GM12872 (cell line): ENCODE measurements around the gene GPR52.

Source experiments
- TF ChIP-seq, protein P1 (sequence below): IDR thresholded peaks from 3 replicates; pipeline ENCODE4 v1.5.1; 2011; ENCODE audit warnings: low read depth, mild to moderate bottlenecking, low read length, moderate library complexity; ENCODE audit not compliant: insufficient read depth

Gene GPR52, protein sequence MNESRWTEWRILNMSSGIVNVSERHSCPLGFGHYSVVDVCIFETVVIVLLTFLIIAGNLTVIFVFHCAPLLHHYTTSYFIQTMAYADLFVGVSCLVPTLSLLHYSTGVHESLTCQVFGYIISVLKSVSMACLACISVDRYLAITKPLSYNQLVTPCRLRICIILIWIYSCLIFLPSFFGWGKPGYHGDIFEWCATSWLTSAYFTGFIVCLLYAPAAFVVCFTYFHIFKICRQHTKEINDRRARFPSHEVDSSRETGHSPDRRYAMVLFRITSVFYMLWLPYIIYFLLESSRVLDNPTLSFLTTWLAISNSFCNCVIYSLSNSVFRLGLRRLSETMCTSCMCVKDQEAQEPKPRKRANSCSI

GRCh38 chr1:174447866-174448530 lies at the start of gene GPR52:
GPR52 (plus strand) TSS chr1:174447964; CDS start chr1:174448112, 148 bp downstream.
- TF ChIP-seq, protein P1, sequence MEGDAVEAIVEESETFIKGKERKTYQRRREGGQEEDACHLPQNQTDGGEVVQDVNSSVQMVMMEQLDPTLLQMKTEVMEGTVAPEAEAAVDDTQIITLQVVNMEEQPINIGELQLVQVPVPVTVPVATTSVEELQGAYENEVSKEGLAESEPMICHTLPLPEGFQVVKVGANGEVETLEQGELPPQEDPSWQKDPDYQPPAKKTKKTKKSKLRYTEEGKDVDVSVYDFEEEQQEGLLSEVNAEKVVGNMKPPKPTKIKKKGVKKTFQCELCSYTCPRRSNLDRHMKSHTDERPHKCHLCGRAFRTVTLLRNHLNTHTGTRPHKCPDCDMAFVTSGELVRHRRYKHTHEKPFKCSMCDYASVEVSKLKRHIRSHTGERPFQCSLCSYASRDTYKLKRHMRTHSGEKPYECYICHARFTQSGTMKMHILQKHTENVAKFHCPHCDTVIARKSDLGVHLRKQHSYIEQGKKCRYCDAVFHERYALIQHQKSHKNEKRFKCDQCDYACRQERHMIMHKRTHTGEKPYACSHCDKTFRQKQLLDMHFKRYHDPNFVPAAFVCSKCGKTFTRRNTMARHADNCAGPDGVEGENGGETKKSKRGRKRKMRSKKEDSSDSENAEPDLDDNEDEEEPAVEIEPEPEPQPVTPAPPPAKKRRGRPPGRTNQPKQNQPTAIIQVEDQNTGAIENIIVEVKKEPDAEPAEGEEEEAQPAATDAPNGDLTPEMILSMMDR, result no peak

GRCh38 chr1:174398246-174398645 lies 49.5 kb upstream of the GPR52 start:
- TF ChIP-seq, protein P1, result no peak

DNA sequence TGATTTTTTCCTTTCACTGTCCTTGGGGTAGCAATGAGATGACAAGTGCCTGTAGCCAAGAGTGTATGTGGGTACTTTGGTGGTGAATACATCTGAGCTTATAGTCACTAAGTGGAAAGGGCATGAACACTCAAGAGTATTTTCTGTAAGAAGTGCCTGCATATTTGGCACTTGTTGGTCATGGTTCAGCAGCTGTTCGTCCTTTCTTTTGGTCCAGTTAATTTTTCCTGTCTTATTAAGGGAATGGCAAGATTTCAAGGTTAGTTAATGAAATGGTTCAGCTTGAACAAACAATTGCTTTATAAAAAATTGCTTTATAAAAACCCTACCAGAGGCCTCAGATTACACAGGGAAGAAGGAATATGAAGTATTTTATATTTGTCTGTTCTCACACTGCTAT lies 48.6 kb upstream of the GPR52 start:
- TF ChIP-seq, protein P1, result no peak

- TF ChIP-seq, protein P1, result no peak
Measured at GRCh38 chr1:174401075-174401474, 46.7 kb upstream of the GPR52 start.

DNA sequence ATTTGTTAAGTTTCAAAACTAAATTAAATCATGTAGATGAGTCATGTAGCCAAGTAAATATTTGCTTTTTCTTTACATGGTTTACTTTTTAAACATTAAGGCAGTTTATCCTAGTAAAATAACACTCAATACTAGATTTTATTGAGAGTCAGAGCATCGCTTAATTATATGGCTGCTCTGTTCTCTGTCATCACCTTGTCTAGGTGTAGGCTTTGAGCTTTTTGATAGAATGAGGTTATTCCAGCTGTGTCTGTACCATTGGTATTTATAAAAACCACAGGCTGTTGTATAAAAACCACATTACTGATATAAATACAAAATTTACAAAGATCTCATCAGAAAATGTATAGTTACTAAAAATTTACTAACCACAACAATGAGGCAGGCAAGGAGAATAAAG lies 42.5 kb upstream of the GPR52 start:
- TF ChIP-seq, protein P1, result no peak

DNA sequence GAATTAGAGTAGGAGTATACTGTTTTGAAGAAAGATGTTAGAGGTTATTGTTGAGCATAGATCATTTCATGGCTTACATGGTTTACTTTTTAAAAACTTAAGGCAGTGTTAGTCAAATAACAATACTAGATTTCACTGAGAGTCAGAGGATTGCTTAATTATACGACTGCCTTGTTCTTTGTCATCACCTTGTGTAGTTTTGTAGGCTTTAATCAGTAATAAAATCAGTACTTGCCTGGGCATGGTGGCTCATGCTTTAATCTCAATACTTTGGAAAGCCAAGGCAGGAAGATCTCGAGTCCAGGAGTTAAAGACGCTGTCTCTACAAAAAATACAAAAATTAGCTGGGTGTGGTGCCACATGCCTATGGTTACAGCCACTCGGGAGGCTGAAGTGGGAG lies 41.3 kb upstream of the GPR52 start:
- TF ChIP-seq, protein P1, result no peak

GRCh38 chr1:174407665-174408064 lies 40.1 kb upstream of the GPR52 start:
- TF ChIP-seq, protein P1, result no peak
